Panc1 (cell line): ENCODE measurements around the gene TMEM88. TPM values are rescaled to one million over a fixed set of nuclear protein-coding genes. Genes with fewer than 3 reads are reported as not detected.

Experiments used
- ATAC-seq: fragments of 200-7000 bp; cut with Tn5 transposase; 2 replicates; pipeline ENCODE4 v1.9.1; 2020; ENCODE audit warnings: mild to moderate bottlenecking, moderate library complexity
- BruUV-seq: library from RNA; stranded (reverse); fragments of 400-500 nt; replicated peaks from 2 replicates; lab custom pipeline; 2021; lab: Mats Ljungman, UMichigan
- CTCF ChIA-PET: fragments of 300-600 bp; sonication (Branson Sonifier 250); formaldehyde crosslinking; loops from one replicate; lab custom pipeline; 2022; ENCODE audit warnings: antibody characterized with exemption; lab: Charles Lee
- POLR2A ChIA-PET: fragments of 300-600 bp; sonication (Branson Sonifier 250); formaldehyde crosslinking; loops from one replicate; lab custom pipeline; 2022; ENCODE audit warnings: antibody characterized with exemption; lab: Charles Lee
- DNase-seq: peaks from one replicate; pipeline ENCODE4 v3.0.0-alpha.2; 2010; ENCODE audit warnings: low read depth, low spot score
- H3K27ac ChIP-seq: 2 replicates; pipeline ENCODE4 v1.5.1; 2011; ENCODE audit warnings: mild to moderate bottlenecking, low read length, inconsistent platforms
- H3K27me3 ChIP-seq: fragments of 200-500 bp; sonication (Bioruptor generic); 2 replicates; pipeline ENCODE4 v1.6.0; 2014; ENCODE audit warnings: low read length, inconsistent platforms; ENCODE audit not compliant: control insufficient read depth, insufficient read depth
- H3K36me3 ChIP-seq: fragments of 200-500 bp; sonication (Bioruptor generic); 2 replicates; pipeline ENCODE4 v1.5.1; 2014; ENCODE audit warnings: inconsistent platforms, mild to moderate bottlenecking, low read length, moderate library complexity; ENCODE audit not compliant: control insufficient read depth, insufficient read depth
- H3K4me1 ChIP-seq: 2 replicates; pipeline ENCODE4 v1.5.1; 2011; ENCODE audit warnings: inconsistent platforms, mild to moderate bottlenecking, low read length, moderate library complexity; ENCODE audit not compliant: control insufficient read depth, insufficient read depth
- H3K4me3 ChIP-seq, 2 experiments: 2 replicates each; pipeline ENCODE4 v1.5.1; 2011 to 2012; ENCODE audit warnings: low read depth in 2 of 2, low read length in 2 of 2, mild to moderate bottlenecking in 2 of 2, inconsistent platforms in 1 of 2, moderate library complexity in 1 of 2
- H3K9me3 ChIP-seq: fragments of 200-500 bp; sonication (Bioruptor generic); 2 replicates; pipeline ENCODE4 v1.5.1; 2014; ENCODE audit warnings: low read depth, mild to moderate bottlenecking, inconsistent platforms, low read length, moderate library complexity; ENCODE audit not compliant: control insufficient read depth, insufficient read depth
- POLR2AphosphoS5 ChIP-seq: IDR thresholded peaks from 2 replicates; pipeline ENCODE4 v1.6.1; 2012; ENCODE audit warnings: mild to moderate bottlenecking, low read depth, low read length, moderate library complexity
- REST ChIP-seq, 2 experiments: IDR thresholded peaks; 2 replicates each; pipeline ENCODE4 v1.6.1; 2011 to 2012; ENCODE audit warnings: low read depth in 2 of 2, control low read depth in 1 of 2, low read length in 1 of 2, mild to moderate bottlenecking in 1 of 2, moderate library complexity in 1 of 2; ENCODE audit not compliant: insufficient read depth in 1 of 2
- SIN3A ChIP-seq: IDR thresholded peaks from 2 replicates; pipeline ENCODE4 v1.6.1; 2012; ENCODE audit warnings: low read depth, mild to moderate bottlenecking, low read length, moderate library complexity, borderline replicate concordance; ENCODE audit not compliant: insufficient read depth
- TCF7L2 ChIP-seq: IDR thresholded peaks from 2 replicates; pipeline ENCODE4 v1.6.1; 2011; ENCODE audit warnings: mild to moderate bottlenecking, low read depth, low read length, inconsistent platforms
- in situ Hi-C: cut with HindIII; loops from 2 replicates; pipeline ENCODE4 v1.10.0; 2016; ENCODE audit warnings: low sequenced_read_pairs, low pct_unique_long_range_greater_than_20kb
- intact Hi-C: fragments of 100-400 bp; cut with micrococcal nuclease; formaldehyde crosslinking; loops from one replicate; pipeline ENCODE4 v1.10.0; 2022; ENCODE audit not compliant: unreplicated experiment
- total RNA-seq: library from RNA; stranded (reverse); gene quantifications from one replicate; pipeline ENCODE4 v1.2.1, GENCODE V29; 2021; ENCODE audit not compliant: unreplicated experiment
- TF ChIP-seq, protein P1 (sequence below): fragments of 450-650 bp; IDR thresholded peaks from 2 replicates; pipeline ENCODE4 v1.5.1; 2017; ENCODE audit warnings: mild to moderate bottlenecking

TMEM88 gene
- total RNA-seq, 1 experiment from 2014 or later: 1.6 TPM

DNA sequence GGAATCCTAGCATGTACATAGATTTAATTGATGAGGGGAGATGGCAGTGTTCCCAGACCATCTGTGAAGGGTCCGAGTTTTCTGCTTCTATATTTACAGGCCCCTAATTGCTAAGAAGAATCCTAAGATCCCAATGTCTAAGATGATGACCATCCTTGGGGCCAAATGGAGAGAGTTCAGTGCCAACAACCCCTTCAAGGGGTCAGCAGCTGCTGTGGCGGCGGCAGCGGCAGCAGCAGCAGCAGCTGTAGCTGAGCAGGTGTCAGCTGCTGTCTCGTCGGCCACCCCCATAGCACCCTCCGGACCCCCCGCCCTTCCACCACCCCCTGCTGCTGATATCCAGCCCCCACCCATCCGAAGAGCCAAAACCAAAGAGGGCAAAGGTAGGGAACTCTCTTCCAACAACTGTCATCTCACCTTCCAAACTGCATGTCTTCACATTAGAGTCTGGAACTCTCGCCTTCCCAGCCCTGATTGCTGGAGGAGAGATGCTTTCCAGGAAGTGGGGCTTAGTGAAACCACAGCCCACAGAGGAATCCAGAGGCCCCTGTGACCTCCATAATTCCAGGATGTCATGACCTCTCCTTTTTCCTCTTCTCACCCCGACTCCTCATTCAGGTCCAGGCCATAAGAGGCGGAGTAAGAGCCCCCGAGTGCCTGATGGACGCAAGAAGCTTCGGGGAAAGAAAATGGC is 38.5 kb downstream of the TMEM88 start:
- TF ChIP-seq, protein P1, sequence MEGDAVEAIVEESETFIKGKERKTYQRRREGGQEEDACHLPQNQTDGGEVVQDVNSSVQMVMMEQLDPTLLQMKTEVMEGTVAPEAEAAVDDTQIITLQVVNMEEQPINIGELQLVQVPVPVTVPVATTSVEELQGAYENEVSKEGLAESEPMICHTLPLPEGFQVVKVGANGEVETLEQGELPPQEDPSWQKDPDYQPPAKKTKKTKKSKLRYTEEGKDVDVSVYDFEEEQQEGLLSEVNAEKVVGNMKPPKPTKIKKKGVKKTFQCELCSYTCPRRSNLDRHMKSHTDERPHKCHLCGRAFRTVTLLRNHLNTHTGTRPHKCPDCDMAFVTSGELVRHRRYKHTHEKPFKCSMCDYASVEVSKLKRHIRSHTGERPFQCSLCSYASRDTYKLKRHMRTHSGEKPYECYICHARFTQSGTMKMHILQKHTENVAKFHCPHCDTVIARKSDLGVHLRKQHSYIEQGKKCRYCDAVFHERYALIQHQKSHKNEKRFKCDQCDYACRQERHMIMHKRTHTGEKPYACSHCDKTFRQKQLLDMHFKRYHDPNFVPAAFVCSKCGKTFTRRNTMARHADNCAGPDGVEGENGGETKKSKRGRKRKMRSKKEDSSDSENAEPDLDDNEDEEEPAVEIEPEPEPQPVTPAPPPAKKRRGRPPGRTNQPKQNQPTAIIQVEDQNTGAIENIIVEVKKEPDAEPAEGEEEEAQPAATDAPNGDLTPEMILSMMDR: no peak
- TF ChIP-seq SIN3A (no peak), POLR2AphosphoS5 (no peak), TCF7L2 (no peak), REST (IDR thresholded peaks at IDR 0.05; ENCODE audit: insufficient read depth in 1 of 2, low read depth in 2 of 2, low read length in 1 of 2) (no peak)
- H3K36me3 ChIP-seq: peaks cover 13% of the 10 kb centered on the region
- intact Hi-C loops: no loop called here
- ChIA-PET CTCF (no interaction called here), POLR2A (no interaction called here)
- no peak overlapping the region for H3K27ac ChIP-seq
- H3K4me3 ChIP-seq: no peak overlapping the region
- DNase-seq (no peak), ATAC-seq (no peak)
- H3K9me3 ChIP-seq: no peaks in the 10 kb centered on the region
- H3K27me3 ChIP-seq: no peaks in the 10 kb centered on the region
- in situ Hi-C loops: no loop called here
- BruUV-seq: no TSS peak
- H3K4me1 ChIP-seq: peaks cover 16% of the 10 kb centered on the region

- ChIA-PET POLR2A (no interaction called here), CTCF (no interaction called here)
- BruUV-seq: TSS peak; percentile 82
- DNase-seq (no peak), ATAC-seq (no peak)
- no peaks in the 10 kb centered on the region for H3K27me3 ChIP-seq
- H3K4me3 ChIP-seq: no peak overlapping the region
- in situ Hi-C loops (no loop called here), intact Hi-C loops (no loop called here)
- H3K36me3 ChIP-seq: peaks cover 13% of the 10 kb centered on the region
- H3K9me3 ChIP-seq: no peaks in the 10 kb centered on the region
- peaks cover 7% of the 10 kb centered on the region for H3K4me1 ChIP-seq
- no peak overlapping the region for H3K27ac ChIP-seq
- TF ChIP-seq, protein P1: no peak
- TF ChIP-seq SIN3A: no peak
- TF ChIP-seq TCF7L2: no peak
- no peak for TF ChIP-seq REST (IDR thresholded peaks at IDR 0.05; ENCODE audit: insufficient read depth in 1 of 2, low read depth in 2 of 2, low read length in 1 of 2)
- TF ChIP-seq POLR2AphosphoS5: no peak
These were observed 39.4 kb downstream of the TMEM88 start for GRCh38 chr17:7894226-7894625.
